HG02981 (cell line): ENCODE results near the gene FHIP1B.
"Not testable (repeated sequence)": the region's sequence is repeated elsewhere in the genome, so short reads cannot be mapped to it uniquely, and the experiment has no call there.

ENCODE experiments used
- ATAC-seq: cut with Tn5 transposase; IDR thresholded peaks from one replicate; pipeline ENCODE4 v1.9.1; 2021; ENCODE audit warnings: mild to moderate bottlenecking, moderate library complexity; ENCODE audit not compliant: unreplicated experiment

The FHIP1B gene

GRCh38 chr11:6234387-6235107 lies at the start of gene FHIP1B:
Gene FHIP1B (minus strand): TSS chr11:6234636. CDS start chr11:6224516, 10,120 bp downstream.
- peak; percentile 94 for ATAC-seq

GRCh38 chr11:6283453-6284023 lies 49.1 kb upstream of the FHIP1B start:
- no peak for ATAC-seq

GRCh38 chr11:6280809-6281208 lies 46.4 kb upstream of the FHIP1B start:
- not testable (repeated sequence) for ATAC-seq

DNA sequence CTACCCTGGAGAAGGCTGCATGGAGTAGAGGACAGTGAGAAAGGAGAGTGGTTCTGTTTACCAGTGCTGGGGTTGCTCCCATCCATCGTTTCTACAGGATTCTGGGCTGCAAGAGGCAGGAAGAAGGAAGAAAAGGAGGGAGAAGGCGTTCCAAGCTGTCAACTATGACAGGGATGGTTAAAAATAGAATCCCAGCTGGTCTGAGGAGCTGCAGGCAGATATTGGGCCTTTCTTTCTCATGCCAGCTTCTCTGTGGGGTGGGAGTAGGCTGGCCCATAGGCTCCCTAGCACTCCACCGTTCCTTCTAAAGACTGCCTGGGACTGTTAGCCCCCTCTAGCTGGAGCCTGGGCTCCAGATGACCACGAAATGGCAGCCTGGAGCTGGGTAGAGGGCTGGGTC lies 38.8 kb upstream of the FHIP1B start:
- ATAC-seq = no peak

- no peak for ATAC-seq
Measured at GRCh38 chr11:6271598-6271997, 37.2 kb upstream of the FHIP1B start.

- ATAC-seq = no peak
Measured at GRCh38 chr11:6270584-6271246, 36.3 kb upstream of the FHIP1B start.

GRCh38 chr11:6269994-6270393 lies 35.6 kb upstream of the FHIP1B start:
- no peak for ATAC-seq

DNA sequence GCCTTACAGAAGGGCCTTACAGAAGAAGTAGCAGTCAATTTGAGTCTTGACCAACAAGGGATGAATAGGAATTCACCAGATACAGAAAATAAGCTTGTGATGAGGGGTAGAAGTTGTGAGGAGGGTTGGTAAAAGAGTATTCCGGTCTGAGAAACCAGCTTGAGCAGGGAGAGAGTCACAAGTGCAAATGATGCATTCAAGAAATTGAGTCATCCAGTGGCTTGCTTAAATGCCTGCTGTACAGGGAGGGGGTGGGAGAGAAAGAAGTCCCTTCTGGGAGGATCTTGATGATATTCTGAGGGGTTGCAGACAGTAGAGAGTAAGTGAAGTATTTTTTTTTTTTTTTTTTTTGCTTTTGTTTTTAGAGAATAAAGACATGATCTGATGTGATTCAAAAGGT lies 34.4 kb upstream of the FHIP1B start:
- no peak for ATAC-seq

GRCh38 chr11:6263662-6264061 lies 29.2 kb upstream of the FHIP1B start:
- no peak for ATAC-seq

GRCh38 chr11:6260207-6260726 lies 25.8 kb upstream of the FHIP1B start:
- no peak for ATAC-seq

- ATAC-seq = no peak
Measured at GRCh38 chr11:6258571-6259081, 24.2 kb upstream of the FHIP1B start.

DNA sequence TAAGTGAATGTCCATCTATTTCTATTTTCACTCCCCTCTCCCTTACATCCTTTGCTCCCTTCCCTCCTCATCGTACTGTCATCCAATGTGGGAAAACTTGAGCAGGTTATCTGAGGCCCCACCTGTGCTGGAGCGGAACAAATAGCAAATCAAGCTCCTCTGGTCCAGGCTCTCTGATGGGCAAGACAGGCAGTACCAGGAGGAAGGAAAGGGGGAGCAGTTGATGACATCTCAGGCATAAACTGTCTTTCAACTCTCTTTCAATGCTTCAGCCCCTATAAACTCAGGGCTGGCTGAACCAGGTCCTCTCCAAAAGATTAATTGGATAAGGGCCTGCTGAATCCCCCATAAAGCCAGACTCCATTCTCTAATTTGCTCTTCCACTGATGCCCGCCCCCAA lies 23.7 kb upstream of the FHIP1B start:
- ATAC-seq = no peak

GRCh38 chr11:6253197-6253596 lies 18.8 kb upstream of the FHIP1B start:
- peak; percentile 78 for ATAC-seq

DNA sequence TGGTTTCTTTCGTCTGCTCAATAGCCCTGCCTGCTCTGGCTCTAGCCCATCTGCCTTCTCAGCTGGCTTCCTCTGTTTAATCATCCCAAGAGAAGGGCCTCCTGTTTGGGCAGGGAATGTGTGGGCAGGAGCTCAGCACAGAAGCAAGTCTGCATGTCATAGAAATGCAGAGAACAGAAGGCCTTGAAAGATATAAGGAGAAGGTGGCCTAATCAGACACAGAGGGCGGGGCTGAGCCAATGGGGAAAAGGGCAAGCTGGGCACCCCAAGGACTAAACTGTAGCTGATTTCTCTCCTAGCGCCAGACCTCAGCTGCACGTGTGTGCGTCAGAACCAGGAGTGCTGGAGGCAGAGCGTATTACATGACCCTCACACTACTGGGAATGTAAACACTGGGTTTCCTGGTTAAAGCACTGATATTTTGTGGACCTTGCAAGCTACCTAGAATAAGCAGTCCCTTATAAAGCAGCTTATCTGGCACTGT lies 17.6 kb upstream of the FHIP1B start:
- ATAC-seq = no peak

DNA sequence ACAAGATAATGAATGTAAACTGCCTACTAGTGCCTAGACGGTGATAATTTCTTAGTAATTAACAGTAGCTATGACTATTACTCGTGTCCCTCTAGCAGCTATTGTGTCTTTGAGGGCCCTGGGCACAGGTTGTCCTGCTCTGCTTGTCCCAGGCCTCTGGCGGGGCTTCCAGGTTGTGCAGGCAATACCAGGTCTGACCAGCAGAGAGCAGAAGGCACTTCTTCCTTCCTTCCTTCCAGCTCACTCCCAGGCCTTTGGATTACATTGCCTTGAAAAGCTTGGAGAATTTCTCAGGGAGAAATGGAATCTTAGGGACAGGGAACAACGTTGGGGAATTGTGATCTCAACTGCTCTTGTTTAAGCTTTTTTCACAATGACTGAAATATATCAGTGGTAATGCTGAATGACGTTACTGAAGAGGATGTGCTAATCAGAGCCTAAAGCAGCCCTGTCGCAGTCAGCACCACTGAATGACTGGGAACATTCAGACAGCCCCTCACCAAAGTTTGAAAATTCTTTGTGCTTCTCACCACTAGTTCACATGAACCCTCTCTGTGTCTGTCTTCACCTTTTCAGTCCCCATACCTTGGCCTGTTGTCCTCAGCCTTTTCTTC lies 16.8 kb upstream of the FHIP1B start:
- ATAC-seq = peak; percentile 58

GRCh38 chr11:6249770-6250555 lies 15.5 kb upstream of the FHIP1B start:
- ATAC-seq = no peak

GRCh38 chr11:6248897-6249296 lies 14.5 kb upstream of the FHIP1B start:
- not testable (repeated sequence) for ATAC-seq

GRCh38 chr11:6248248-6248647 lies 13.8 kb upstream of the FHIP1B start:
- no peak for ATAC-seq

DNA sequence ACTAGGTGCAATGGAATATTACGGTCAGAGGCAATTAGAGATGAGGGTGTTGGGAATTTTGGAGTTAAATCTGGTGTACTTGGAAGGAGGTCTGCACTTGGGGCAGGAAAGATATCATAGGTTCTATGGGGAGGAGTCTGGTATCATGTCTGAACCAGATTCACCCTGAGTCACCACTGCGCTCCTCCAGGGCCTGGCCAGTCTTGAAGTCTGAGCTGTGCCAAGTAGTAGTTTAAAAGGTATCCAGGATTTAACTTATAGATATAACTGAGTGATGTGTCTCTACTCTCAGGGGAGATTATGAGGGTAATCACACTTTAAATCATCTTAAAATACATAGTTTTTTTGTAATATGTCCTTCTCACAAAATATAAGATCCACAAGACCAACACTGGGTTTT lies 11.1 kb upstream of the FHIP1B start:
- no peak for ATAC-seq

- no peak for ATAC-seq
Measured at GRCh38 chr11:6241316-6241715, 6.9 kb upstream of the FHIP1B start.
